ENCODE measurements around the gene RAB9B. TPM values are rescaled to one million over a fixed set of nuclear protein-coding genes. Genes with fewer than 3 reads are reported as not detected.
A peak's percentile ranks its signal among the peaks of the same experiment; 100 is the strongest.

The RAB9B gene
- total RNA-seq, 1 donor from 2014 or later = 2.4 TPM

GRCh38 chrX:103789004-103789403 is 43.1 kb downstream of the RAB9B start:
- Mint-ChIP-seq H3K4me3 (ENCODE audit: low read depth) (no peak overlapping the region), H3K27ac (no peak overlapping the region), H3K27me3 (no peaks in the 10 kb centered on the region), H3K9me3 (ENCODE audit: low read depth) (no peaks in the 10 kb centered on the region), H3K36me3 (ENCODE audit: insufficient read depth) (peaks cover 1% of the 10 kb centered on the region), H3K4me1 (ENCODE audit: low read depth) (peaks cover 6% of the 10 kb centered on the region)
- no peak for TF ChIP-seq CTCF (IDR thresholded peaks at IDR 0.05; ENCODE audit: unreplicated experiment)
- no peak for DNase-seq (ENCODE audit: low spot score, unreplicated experiment)

GRCh38 chrX:103783971-103784370 is 48.1 kb downstream of the RAB9B start:
- no peak for TF ChIP-seq CTCF (IDR thresholded peaks at IDR 0.05; ENCODE audit: unreplicated experiment)
- H3K9me3 Mint-ChIP-seq (ENCODE audit: low read depth) = no peaks in the 10 kb centered on the region
- peaks cover 1% of the 10 kb centered on the region for H3K36me3 Mint-ChIP-seq (ENCODE audit: insufficient read depth)
- H3K4me3 Mint-ChIP-seq (ENCODE audit: low read depth) = no peak overlapping the region
- no peak overlapping the region for H3K27ac Mint-ChIP-seq
- H3K27me3 Mint-ChIP-seq = no peaks in the 10 kb centered on the region
- DNase-seq (ENCODE audit: low spot score, unreplicated experiment) = no peak
- peaks cover 13% of the 10 kb centered on the region for H3K4me1 Mint-ChIP-seq (ENCODE audit: low read depth)

- peaks cover 1% of the 10 kb centered on the region for H3K36me3 Mint-ChIP-seq (ENCODE audit: insufficient read depth)
- no peak for TF ChIP-seq CTCF (IDR thresholded peaks at IDR 0.05; ENCODE audit: unreplicated experiment)
- no peak overlapping the region for H3K4me3 Mint-ChIP-seq (ENCODE audit: low read depth)
- H3K27ac Mint-ChIP-seq = no peak overlapping the region
- DNase-seq (ENCODE audit: low spot score, unreplicated experiment) = no peak
- H3K27me3 Mint-ChIP-seq = no peaks in the 10 kb centered on the region
- no peaks in the 10 kb centered on the region for H3K9me3 Mint-ChIP-seq (ENCODE audit: low read depth)
- H3K4me1 Mint-ChIP-seq (ENCODE audit: low read depth) = peaks cover 13% of the 10 kb centered on the region
These were observed 48.9 kb downstream of the RAB9B start for GRCh38 chrX:103783196-103783595.

GRCh38 chrX:103782640-103783039 is 49.4 kb downstream of the RAB9B start:
- Mint-ChIP-seq H3K27me3 (no peaks in the 10 kb centered on the region), H3K36me3 (ENCODE audit: insufficient read depth) (peaks cover 1% of the 10 kb centered on the region), H3K4me3 (ENCODE audit: low read depth) (no peak overlapping the region), H3K4me1 (ENCODE audit: low read depth) (peaks cover 13% of the 10 kb centered on the region), H3K27ac (peak overlapping the region; percentile 71), H3K9me3 (ENCODE audit: low read depth) (no peaks in the 10 kb centered on the region)
- no peak for TF ChIP-seq CTCF (IDR thresholded peaks at IDR 0.05; ENCODE audit: unreplicated experiment)
- no peak for DNase-seq (ENCODE audit: low spot score, unreplicated experiment)

- no peak for DNase-seq (ENCODE audit: low spot score, unreplicated experiment)
- peaks cover 1% of the 10 kb centered on the region for H3K36me3 Mint-ChIP-seq (ENCODE audit: insufficient read depth)
- H3K4me1 Mint-ChIP-seq (ENCODE audit: low read depth) = peaks cover 13% of the 10 kb centered on the region
- no peak for TF ChIP-seq CTCF (IDR thresholded peaks at IDR 0.05; ENCODE audit: unreplicated experiment)
- no peaks in the 10 kb centered on the region for H3K27me3 Mint-ChIP-seq
- no peak overlapping the region for H3K27ac Mint-ChIP-seq
- H3K4me3 Mint-ChIP-seq (ENCODE audit: low read depth) = no peak overlapping the region
- H3K9me3 Mint-ChIP-seq (ENCODE audit: low read depth) = no peaks in the 10 kb centered on the region
These were observed 50.4 kb downstream of the RAB9B start for GRCh38 chrX:103781706-103782105.
